K562 (cell line): ENCODE data around the gene DROSHA. TPM values are rescaled to one million over a fixed set of nuclear protein-coding genes. Genes with fewer than 3 reads are reported as not detected.

Experiments
- ATAC-seq: fragments of 200-7000 bp; cut with Tn5 transposase; 3 replicates; pipeline ENCODE4 v1.9.1; 2020; ENCODE audit warnings: moderate library complexity
- BruUV-seq: library from RNA; stranded (reverse); fragments of 400-500 nt; replicated peaks from 2 replicates; lab custom pipeline; 2021; lab: Mats Ljungman, UMichigan
- CTCF ChIA-PET: fragments of 300-600 bp; formaldehyde crosslinking; extraction: SDS; loops from one replicate; lab custom pipeline; 2021; ENCODE audit warnings: low intra/inter-chr PET ratio; lab: Yijun Ruan, JAX
- POLR2A ChIA-PET: fragments of 300-600, 350-650 bp; sonication (Branson Sonifier 250); formaldehyde crosslinking; extraction: SDS; loops from one replicate; lab custom pipeline; 2021; ENCODE audit warnings: antibody characterized with exemption, inconsistent platforms; lab: Yijun Ruan, JAX
- DNase-seq, 4 experiments: peaks; one replicate each; pipeline versions ENCODE4 v3.0.0 to v3.0.0-alpha.2; 2011 to 2018; ENCODE audit warnings: low spot score in 3 of 4, mixed read lengths in 3 of 4; ENCODE audit errors: extremely low read depth in 1 of 4
- FAIRE-seq: peaks from 2 replicates; lab custom pipeline; 2011; peaks lifted over from hg19 to GRCh38; lab: Jason Lieb, UNC
- H2AFZ ChIP-seq: 2 replicates; pipeline ENCODE4 v1.6.0; 2011; ENCODE audit warnings: low read depth, low read length, control low read depth, inconsistent platforms
- H3K27ac ChIP-seq: fragments of 200-600 bp; 3 replicates; pipeline ENCODE4 v1.8.0; 2011; ENCODE audit warnings: low read depth, mild to moderate bottlenecking, control low read depth, inconsistent platforms, low read length, moderate library complexity, mixed read lengths; ENCODE audit errors: extremely low read depth
- H3K27me3 ChIP-seq, 2 experiments: fragments of 300-600 bp in 1 of 2; 2 replicates in 1 of 2; 3 replicates in 1 of 2; pipeline versions ENCODE4 v1.6.0 to v1.8.0; 2011; ENCODE audit warnings: inconsistent platforms in 2 of 2, low read length in 2 of 2, mild to moderate bottlenecking in 1 of 2, mixed read lengths in 1 of 2, moderate library complexity in 1 of 2; ENCODE audit not compliant: control insufficient read depth in 2 of 2, insufficient read depth in 2 of 2
- H3K36me3 ChIP-seq: fragments of 300-600 bp; 3 replicates; pipeline ENCODE4 v1.8.0; 2011; ENCODE audit warnings: mild to moderate bottlenecking, low read length, inconsistent platforms; ENCODE audit not compliant: control insufficient read depth, insufficient read depth
- H3K4me1 ChIP-seq, 2 experiments: fragments of 200-600 bp in 1 of 2; replicated peaks in 1 of 2; 2 replicates in 1 of 2; 3 replicates in 1 of 2; pipeline versions ENCODE4 v1.5.1 to v1.8.0; 2011; ENCODE audit warnings: inconsistent platforms in 2 of 2, low read length in 2 of 2, mild to moderate bottlenecking in 1 of 2, mixed read lengths in 1 of 2, moderate library complexity in 1 of 2; ENCODE audit not compliant: control insufficient read depth in 2 of 2, insufficient read depth in 2 of 2
- H3K4me2 ChIP-seq: 2 replicates; pipeline ENCODE4 v1.6.1; 2011; ENCODE audit warnings: low read length, control low read depth, inconsistent platforms, mixed read lengths; ENCODE audit not compliant: insufficient read depth
- H3K4me3 ChIP-seq: fragments of 200-600 bp; sonication (generic), shearing (Covaris generic); 2 replicates; pipeline ENCODE4 v1.5.1; 2016; ENCODE audit warnings: control low read depth, inconsistent platforms
- H3K79me2 ChIP-seq: fragments of 200-600 bp; 3 replicates; pipeline ENCODE4 v1.8.0; 2011; ENCODE audit warnings: low read length, inconsistent platforms; ENCODE audit not compliant: control insufficient read depth, insufficient read depth
- H3K9ac ChIP-seq, 2 experiments: 2 replicates each; pipeline versions ENCODE4 v1.6.0 to v1.6.1; 2011; ENCODE audit warnings: low read depth in 2 of 2, low read length in 2 of 2, control low read depth in 1 of 2, inconsistent platforms in 1 of 2, mild to moderate bottlenecking in 1 of 2, mixed read lengths in 1 of 2; ENCODE audit not compliant: insufficient read depth in 1 of 2
- H3K9me1 ChIP-seq: one replicate; pipeline ENCODE4 v1.6.0; 2011; ENCODE audit warnings: inconsistent platforms, mild to moderate bottlenecking, low read length, moderate library complexity; ENCODE audit not compliant: control insufficient read depth, insufficient read depth
- H3K9me3 ChIP-seq: replicated peaks from 2 replicates; pipeline ENCODE4 v1.5.1; 2011; ENCODE audit warnings: low read depth, low read length, inconsistent platforms; ENCODE audit not compliant: control insufficient read depth, insufficient read depth
- H4K20me1 ChIP-seq: replicated peaks from 2 replicates; pipeline ENCODE4 v1.6.1; 2011; ENCODE audit warnings: low read length, inconsistent platforms, mixed read lengths; ENCODE audit not compliant: control insufficient read depth, insufficient read depth
- GTF2A2 ChIP-seq: IDR thresholded peaks from 2 replicates; pipeline ENCODE4 v1.6.1; 2016; ENCODE audit warnings: mild to moderate bottlenecking, missing genetic modification characterization, missing compliant biosample characterization
- IRF2 ChIP-seq: sonication (generic); formaldehyde crosslinking; IDR thresholded peaks from 2 replicates; pipeline ENCODE4 v1.8.1; 2022; ENCODE audit warnings: mild to moderate bottlenecking, missing genetic modification reagents
- KHSRP ChIP-seq: fragments of 450-650 bp; IDR thresholded peaks from 2 replicates; pipeline ENCODE4 v1.6.1; 2017
- MYNN ChIP-seq, 2 experiments: sonication (generic); formaldehyde crosslinking in 1 of 2; IDR thresholded peaks; 2 replicates each; pipeline versions ENCODE4 v1.5.0 to v1.6.1; 2016 to 2020; ENCODE audit warnings: antibody characterized with exemption in 1 of 2, missing genetic modification reagents in 1 of 2
- NR2C2 ChIP-seq, 2 experiments: fragments of 200-800 bp in 1 of 2; sonication (Bioruptor generic) in 1 of 2; sonication (generic) in 1 of 2; formaldehyde crosslinking in 1 of 2; IDR thresholded peaks; 2 replicates each; pipeline versions ENCODE4 v1.6.1 to v1.8.0; 2016 to 2022; ENCODE audit warnings: mild to moderate bottlenecking in 1 of 2, missing compliant biosample characterization in 1 of 2, missing genetic modification characterization in 1 of 2, missing genetic modification reagents in 1 of 2
- SUPT5H ChIP-seq: fragments of 450-650 bp; IDR thresholded peaks from 2 replicates; pipeline ENCODE4 v1.6.1; 2016
- TEAD2 ChIP-seq: fragments of 450-650 bp; IDR thresholded peaks from 2 replicates; pipeline ENCODE4 v1.6.1; 2016; ENCODE audit warnings: missing genetic modification characterization, control low read depth, missing compliant biosample characterization
- TSC22D4 ChIP-seq: fragments of 450-650 bp; IDR thresholded peaks from 2 replicates; pipeline ENCODE4 v1.6.1; 2016; ENCODE audit warnings: missing genetic modification characterization, missing biosample characterization, control low read depth
- XRCC3 ChIP-seq: fragments of 450-650 bp; IDR thresholded peaks from 2 replicates; pipeline ENCODE4 v1.6.1; 2017; ENCODE audit warnings: mild to moderate bottlenecking, moderate library complexity
- ZNF175 ChIP-seq: fragments of 200-800 bp; sonication (Bioruptor generic); IDR thresholded peaks from 2 replicates; pipeline ENCODE4 v1.6.1; 2016; ENCODE audit warnings: low read depth, mild to moderate bottlenecking, missing genetic modification characterization, missing compliant biosample characterization
- ZNF584 ChIP-seq: fragments of 200-800 bp; sonication (Bioruptor generic); IDR thresholded peaks from 2 replicates; pipeline ENCODE4 v1.6.1; 2016; ENCODE audit warnings: low read depth, mild to moderate bottlenecking, missing genetic modification characterization, missing compliant biosample characterization
- ZNF707 ChIP-seq: fragments of 250-450 bp; sonication (Bioruptor Pico); conservative IDR thresholded peaks from 2 replicates; pipeline ENCODE4 v1.8.0; 2022; ENCODE audit warnings: inconsistent platforms, mild to moderate bottlenecking, moderate library complexity
- ZNF766 ChIP-seq: fragments of 200-800 bp; sonication (Bioruptor generic); conservative IDR thresholded peaks from 2 replicates; pipeline ENCODE4 v1.6.1; 2016; ENCODE audit warnings: missing genetic modification characterization, missing compliant biosample characterization
- WGBS: fragments of 100-300 bp; shearing (Covaris generic); methylation state at CpG from one replicate; pipeline ENCODE4 v1.1.6; 2016; ENCODE audit warnings: low coverage, mixed read lengths; ENCODE audit not compliant: insufficient coverage; ENCODE audit errors: missing lambda C conversion rate; 5-methylcytosine and 5-hydroxymethylcytosine counted together
- in situ Hi-C: fragments of 300-500 bp; cut with MboI; formaldehyde crosslinking; loops from 4 replicates; pipeline ENCODE4 v1.15.0; 2018; ENCODE audit warnings: inconsistent platforms, mixed read lengths
- intact Hi-C: fragments of 100-400 bp; cut with micrococcal nuclease; formaldehyde crosslinking; loops from 2 replicates; pipeline ENCODE4 v1.14.2; 2022
- polyA plus RNA-seq, 8 experiments: library from polyadenylated mRNA; depleted of rRNA in 4 of 8; stranded (reverse) in 5 of 8; unstranded in 3 of 8; fragments of >200 nt; fragmentation: Nextera tagmentation in 2 of 8; fragmentation: Illumina TruSeq in 1 of 8; extraction: Ambion mirVana in 2 of 8; extraction: Trizol in 1 of 8; gene quantifications; 2 replicates each; pipeline versions ENCODE4 v1.2.1 to v1.2.3, GENCODE V29; 2011 to 2014; ENCODE audit warnings: inconsistent platforms in 1 of 8, missing spikeins in 1 of 8
- total RNA-seq, 7 experiments: library from RNA; depleted of rRNA in 6 of 7; stranded (reverse); fragments of >200 nt in 6 of 7; fragmentation: Illumina TruSeq in 2 of 7; extraction: Trizol in 2 of 7; gene quantifications; 2 replicates each; pipeline versions ENCODE4 v1.2.1 to v1.2.3, GENCODE V29; 2011 to 2021; ENCODE audit warnings: low replicate concordance in 1 of 7
- TF ChIP-seq, protein P1 (sequence below): fragments of 450-650 bp; formaldehyde crosslinking; IDR thresholded peaks from 2 replicates; pipeline ENCODE4 v1.4.0; 2020; ENCODE audit warnings: mild to moderate bottlenecking, moderate library complexity
- TF ChIP-seq, protein P2 (sequence below): fragments of 250-450 bp; sonication (Bioruptor Pico); IDR thresholded peaks from 2 replicates; pipeline ENCODE4 v1.5.0; 2021; ENCODE audit warnings: mild to moderate bottlenecking, borderline replicate concordance
- TF ChIP-seq, protein P3 (sequence below): IDR thresholded peaks from 2 replicates; pipeline ENCODE4 v1.6.1; 2011; ENCODE audit not compliant: insufficient read length; ENCODE audit errors: extremely low read depth

The DROSHA gene
- total and polyA plus RNA-seq, 9 of the 15 experiments (the other 6 are each of a cell fraction or from before 2014, with no cell fraction given), result 52.5 to 109 (median 68.9) TPM

DNA sequence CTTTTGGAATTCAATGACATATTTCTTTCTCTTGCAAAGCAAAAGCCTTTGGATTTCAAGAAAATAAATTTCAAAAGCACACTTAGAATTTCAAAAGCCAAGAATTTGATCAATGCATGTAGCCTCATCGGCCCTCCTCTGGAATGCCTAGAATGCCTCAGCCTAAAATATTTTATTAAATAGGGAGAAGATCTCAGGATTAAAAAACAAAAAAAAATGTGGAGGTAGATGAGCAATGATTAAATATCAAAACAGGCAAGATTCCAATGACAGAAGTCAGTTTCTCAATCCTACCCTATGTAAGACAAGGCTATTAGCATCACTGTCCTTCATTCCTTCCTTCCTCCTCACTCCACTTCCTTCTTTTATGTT, 169.4 kb downstream of the DROSHA start:
- TF ChIP-seq IRF2 (CRISPR knock-in tag) (no peak), ZNF175 (CRISPR knock-in tag) (peak; percentile 17; the same call in 1 of the 2 replicates), ZNF584 (CRISPR knock-in tag) (no peak; the same call in 1 of the 2 replicates), KHSRP (no peak), MYNN (IDR thresholded peaks at IDR 0.05) (no peak), MYNN (CRISPR knock-in tag; IDR thresholded peaks at IDR 0.05) (no peak), NR2C2 (CRISPR knock-in tag; IDR thresholded peaks at IDR 0.05) (no peak), NR2C2 (tag; IDR thresholded peaks at IDR 0.05) (no peak), XRCC3 (no peak), GTF2A2 (0 out of 2 replicates have a peak, but pooled peaks have one; percentile 1), TSC22D4 (no peak), TEAD2 (tag) (no peak), ZNF766 (CRISPR knock-in tag) (no peak), ZNF707 (CRISPR knock-in tag) (no peak), SUPT5H (no peak)
- TF ChIP-seq, protein P1, sequence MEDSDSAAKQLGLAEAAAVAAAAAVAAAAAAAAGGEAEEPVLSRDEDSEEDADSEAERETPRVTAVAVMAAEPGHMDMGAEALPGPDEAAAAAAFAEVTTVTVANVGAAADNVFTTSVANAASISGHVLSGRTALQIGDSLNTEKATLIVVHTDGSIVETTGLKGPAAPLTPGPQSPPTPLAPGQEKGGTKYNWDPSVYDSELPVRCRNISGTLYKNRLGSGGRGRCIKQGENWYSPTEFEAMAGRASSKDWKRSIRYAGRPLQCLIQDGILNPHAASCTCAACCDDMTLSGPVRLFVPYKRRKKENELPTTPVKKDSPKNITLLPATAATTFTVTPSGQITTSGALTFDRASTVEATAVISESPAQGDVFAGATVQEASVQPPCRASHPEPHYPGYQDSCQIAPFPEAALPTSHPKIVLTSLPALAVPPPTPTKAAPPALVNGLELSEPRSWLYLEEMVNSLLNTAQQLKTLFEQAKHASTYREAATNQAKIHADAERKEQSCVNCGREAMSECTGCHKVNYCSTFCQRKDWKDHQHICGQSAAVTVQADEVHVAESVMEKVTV (CRISPR knock-in tag), result no peak
- TF ChIP-seq, protein P2, sequence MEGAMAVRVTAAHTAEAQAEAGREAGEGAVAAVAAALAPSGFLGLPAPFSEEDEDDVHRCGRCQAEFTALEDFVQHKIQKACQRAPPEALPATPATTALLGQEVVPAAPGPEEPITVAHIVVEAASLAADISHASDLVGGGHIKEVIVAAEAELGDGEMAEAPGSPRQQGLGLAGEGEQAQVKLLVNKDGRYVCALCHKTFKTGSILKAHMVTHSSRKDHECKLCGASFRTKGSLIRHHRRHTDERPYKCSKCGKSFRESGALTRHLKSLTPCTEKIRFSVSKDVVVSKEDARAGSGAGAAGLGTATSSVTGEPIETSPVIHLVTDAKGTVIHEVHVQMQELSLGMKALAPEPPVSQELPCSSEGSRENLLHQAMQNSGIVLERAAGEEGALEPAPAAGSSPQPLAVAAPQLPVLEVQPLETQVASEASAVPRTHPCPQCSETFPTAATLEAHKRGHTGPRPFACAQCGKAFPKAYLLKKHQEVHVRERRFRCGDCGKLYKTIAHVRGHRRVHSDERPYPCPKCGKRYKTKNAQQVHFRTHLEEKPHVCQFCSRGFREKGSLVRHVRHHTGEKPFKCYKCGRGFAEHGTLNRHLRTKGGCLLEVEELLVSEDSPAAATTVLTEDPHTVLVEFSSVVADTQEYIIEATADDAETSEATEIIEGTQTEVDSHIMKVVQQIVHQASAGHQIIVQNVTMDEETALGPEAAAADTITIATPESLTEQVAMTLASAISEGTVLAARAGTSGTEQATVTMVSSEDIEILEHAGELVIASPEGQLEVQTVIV (CRISPR knock-in tag), result no peak
- TF ChIP-seq, protein P3, sequence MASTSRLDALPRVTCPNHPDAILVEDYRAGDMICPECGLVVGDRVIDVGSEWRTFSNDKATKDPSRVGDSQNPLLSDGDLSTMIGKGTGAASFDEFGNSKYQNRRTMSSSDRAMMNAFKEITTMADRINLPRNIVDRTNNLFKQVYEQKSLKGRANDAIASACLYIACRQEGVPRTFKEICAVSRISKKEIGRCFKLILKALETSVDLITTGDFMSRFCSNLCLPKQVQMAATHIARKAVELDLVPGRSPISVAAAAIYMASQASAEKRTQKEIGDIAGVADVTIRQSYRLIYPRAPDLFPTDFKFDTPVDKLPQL, result no peak
- TF ChIP-seq, all 486 proteins: peak for 2

More for the DNA sequence above, 169.4 kb downstream of the DROSHA start:
- Histone ChIP-seq H3K9me3 (no peaks in the 10 kb centered on the region), H3K9ac (no peak overlapping the region), H3K27me3 (no peaks in the 10 kb centered on the region; a peak in 1 of 5 replicates), H2AFZ (no peak overlapping the region), H3K4me1 (no peaks in the 10 kb centered on the region), H3K4me3 (no peak overlapping the region), H3K4me2 (no peak overlapping the region), H3K27ac (no peak overlapping the region), H3K36me3 (no peaks in the 10 kb centered on the region), H3K9me1 (no peaks in the 10 kb centered on the region), H3K79me2 (no peaks in the 10 kb centered on the region), H4K20me1 (no peaks in the 10 kb centered on the region)
- no TSS peak for BruUV-seq
- POLR2A ChIA-PET, result no interaction called here
- FAIRE-seq (no peak), ATAC-seq (no peak), DNase-seq (no peak)
- 5% methylated on average over 1 of the region's 1 CpG for WGBS
- CTCF ChIA-PET, result no interaction called here
- in situ Hi-C loops, result no loop called here
- intact Hi-C loops, result no loop called here
